CD4-positive, alpha-beta T cell treated with Interleukin-4 for 1 hour (primary cell): ENCODE results near the gene SLC38A8.

Experiments used
- DNase-seq, 2 donors: peaks; one replicate each; pipeline ENCODE4 v3.0.0-alpha.2; 2020 to 2022

The SLC38A8 gene

GRCh38 chr16:84047626-84048025, 5.0 kb upstream of the SLC38A8 start:
- DNase-seq, result no peak

GRCh38 chr16:84047206-84047605, 4.6 kb upstream of the SLC38A8 start:
- DNase-seq, result no peak

- DNase-seq, result no peak
Observed at GRCh38 chr16:84045818-84046470, 3.3 kb upstream of the SLC38A8 start.

- DNase-seq, result no peak
Observed at GRCh38 chr16:84045001-84045817, 2.6 kb upstream of the SLC38A8 start.

- no peak for DNase-seq
Observed at GRCh38 chr16:84044118-84044488, 1.5 kb upstream of the SLC38A8 start.

GRCh38 chr16:84043486-84044117, 1.0 kb upstream of the SLC38A8 start:
- no peak for DNase-seq

- no peak for DNase-seq
Observed at GRCh38 chr16:84042879-84043485, 387 bp upstream of the SLC38A8 start.

- no peak for DNase-seq
Observed at GRCh38 chr16:84041881-84042280, 714 bp downstream of the SLC38A8 start.

GRCh38 chr16:84040823-84041820, 1.5 kb downstream of the SLC38A8 start:
- DNase-seq, result no peak

- no peak for DNase-seq
Observed at GRCh38 chr16:84040226-84040822, 2.3 kb downstream of the SLC38A8 start.

GRCh38 chr16:84039696-84040095, 2.9 kb downstream of the SLC38A8 start:
- DNase-seq, result no peak

GRCh38 chr16:84038469-84038868, 4.1 kb downstream of the SLC38A8 start:
- no peak for DNase-seq

- no peak for DNase-seq
Observed at GRCh38 chr16:84036982-84037425, 5.6 kb downstream of the SLC38A8 start.

- DNase-seq, result no peak
Observed at GRCh38 chr16:84036131-84036530, 6.5 kb downstream of the SLC38A8 start.

- DNase-seq, result no peak
Observed at GRCh38 chr16:84034516-84034915, 8.1 kb downstream of the SLC38A8 start.

GRCh38 chr16:84033251-84034195, 9.1 kb downstream of the SLC38A8 start:
- no peak for DNase-seq

- no peak for DNase-seq
Observed at GRCh38 chr16:84032458-84033178, 10.0 kb downstream of the SLC38A8 start.

- no peak for DNase-seq
Observed at GRCh38 chr16:84031556-84031955, 11.0 kb downstream of the SLC38A8 start.

- no peak for DNase-seq
Observed at GRCh38 chr16:84029297-84030047, 13.1 kb downstream of the SLC38A8 start.
